AG04450 (cell line): ENCODE results near the gene EIF1B. TPM values are rescaled to one million over a fixed set of nuclear protein-coding genes. Genes with fewer than 3 reads are reported as not detected.

ENCODE experiments used
- CTCF ChIA-PET: fragments of 300-600, 350-600 bp; formaldehyde crosslinking; extraction: SDS; loops from one replicate; lab custom pipeline; 2022; ENCODE audit warnings: antibody characterized with exemption, inconsistent platforms; lab: Charles Lee
- POLR2A ChIA-PET: fragments of 350-600 bp; formaldehyde crosslinking; extraction: SDS; loops from one replicate; lab custom pipeline; 2021; ENCODE audit warnings: antibody characterized with exemption, inconsistent platforms; lab: Yijun Ruan, JAX
- DNase-seq: peaks from one replicate; pipeline ENCODE4 v3.0.0-alpha.2; 2011; ENCODE audit warnings: low read depth, low spot score
- H3K27ac ChIP-seq: one replicate; pipeline ENCODE4 v1.5.1; 2012; ENCODE audit warnings: low read depth, low read length, control low read depth
- H3K27me3 ChIP-seq: one replicate; pipeline ENCODE4 v1.6.0; 2012; ENCODE audit warnings: low read length; ENCODE audit not compliant: control insufficient read depth, insufficient read depth
- H3K4me3 ChIP-seq: 2 replicates; pipeline ENCODE4 v1.5.1; 2011; ENCODE audit warnings: mild to moderate bottlenecking, low read depth, low read length, control low read depth
- H3K9me3 ChIP-seq: 2 replicates; pipeline ENCODE4 v1.5.1; 2012; ENCODE audit warnings: low read length; ENCODE audit not compliant: control insufficient read depth, insufficient read depth
- CTCF ChIP-seq: IDR thresholded peaks from 2 replicates; pipeline ENCODE4 v1.5.1; 2011; ENCODE audit warnings: low read depth, low read length, control low read depth, inconsistent platforms
- polyA plus RNA-seq: library from polyadenylated mRNA; depleted of rRNA; stranded (reverse); fragments of >200 nt; gene quantifications from 2 replicates; pipeline ENCODE4 v1.2.3, GENCODE V29; 2011

The EIF1B gene
- polyA plus RNA-seq, 1 experiment: 46.7 TPM

DNA sequence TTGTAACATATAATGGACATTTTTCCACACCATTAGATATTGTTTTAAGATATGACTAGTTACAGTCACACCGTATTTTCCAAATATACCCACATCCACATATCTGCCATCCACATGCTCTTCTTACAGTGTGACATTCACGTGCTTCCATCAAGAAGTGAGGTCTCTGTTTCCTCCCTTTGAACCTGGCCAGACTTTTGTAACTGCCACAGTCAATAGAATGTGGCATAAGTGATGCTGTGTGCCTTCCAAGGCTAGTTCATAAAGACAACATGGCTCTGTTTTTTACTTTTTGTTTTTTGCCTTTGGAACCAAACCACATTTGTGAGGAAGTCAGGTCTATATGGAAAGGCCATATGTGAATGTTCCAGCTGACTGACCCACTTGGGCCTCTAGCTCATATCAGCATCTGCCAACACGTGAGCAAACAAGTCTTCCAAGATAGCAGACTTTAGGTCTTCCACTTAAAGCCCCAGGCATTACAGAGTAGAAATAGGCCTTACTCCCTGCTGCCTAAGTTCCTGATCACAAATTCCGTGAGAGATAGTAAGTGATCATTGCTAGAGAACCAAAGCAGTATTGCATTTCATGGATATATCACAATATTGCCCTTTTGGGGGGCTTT, 27.1 kb downstream of the EIF1B start:
- Histone ChIP-seq H3K27ac (no peak overlapping the region), H3K9me3 (no peaks in the 10 kb centered on the region), H3K4me3 (no peak overlapping the region), H3K27me3 (peaks cover 5% of the 10 kb centered on the region)
- POLR2A ChIA-PET: no interaction called here
- no peak for TF ChIP-seq CTCF
- CTCF ChIA-PET: interaction anchor here (0.8 kb wide), 1 partner anchor 19 kb away, joined by 3 read pairs; no protein-coding TSS in a partner anchor
- DNase-seq: no peak

GRCh38 chr3:40337136-40338108, 27.9 kb downstream of the EIF1B start:
- POLR2A ChIA-PET: no interaction called here
- no peaks in the 10 kb centered on the region for H3K9me3 ChIP-seq
- H3K27ac ChIP-seq: no peak overlapping the region
- DNase-seq: no peak
- TF ChIP-seq CTCF: no peak
- no peaks in the 10 kb centered on the region for H3K27me3 ChIP-seq
- CTCF ChIA-PET: interaction anchor here (0.8 kb wide), 1 partner anchor 20 kb away, joined by 3 read pairs; no protein-coding TSS in a partner anchor
- no peak overlapping the region for H3K4me3 ChIP-seq

GRCh38 chr3:40339871-40340270, 30.4 kb downstream of the EIF1B start:
- no peak overlapping the region for H3K27ac ChIP-seq
- H3K4me3 ChIP-seq: no peak overlapping the region
- no peak for DNase-seq
- H3K9me3 ChIP-seq: no peaks in the 10 kb centered on the region
- TF ChIP-seq CTCF: no peak
- ChIA-PET CTCF (interaction anchor here (1.5 kb wide), 1 partner anchor 12 kb away, joined by 4 read pairs; no protein-coding TSS in a partner anchor), POLR2A (no interaction called here)
- no peaks in the 10 kb centered on the region for H3K27me3 ChIP-seq

GRCh38 chr3:40340541-40341170, 31.1 kb downstream of the EIF1B start:
- CTCF ChIA-PET: interaction anchor here (1.0 to 1.5 kb wide), 2 partner anchors 13 to 14 kb away, joined by 3 to 4 read pairs; no protein-coding TSS in a partner anchor
- POLR2A ChIA-PET: no interaction called here
- Histone ChIP-seq H3K27ac (no peak overlapping the region), H3K27me3 (no peaks in the 10 kb centered on the region), H3K9me3 (no peaks in the 10 kb centered on the region), H3K4me3 (no peak overlapping the region)
- TF ChIP-seq CTCF: no peak
- no peak for DNase-seq
